HL-60 (cell line): ENCODE results near the gene CLTRN.

Source experiments
- DNase-seq, 2 experiments: peaks; one replicate each; pipeline ENCODE4 v3.0.0-alpha.2; 2010 to 2020; ENCODE audit warnings: low read depth in 1 of 2, low spot score in 1 of 2
- H3K27ac ChIP-seq: fragments of 250-450 bp; sonication (Bioruptor Pico); replicated peaks from 2 replicates; pipeline ENCODE4 v1.5.1; 2020; ENCODE audit warnings: mild to moderate bottlenecking, moderate library complexity
- H3K27me3 ChIP-seq: fragments of 250-450 bp; sonication (Bioruptor Pico); 2 replicates; pipeline ENCODE4 v1.5.1; 2021; ENCODE audit warnings: mild to moderate bottlenecking, moderate library complexity; ENCODE audit not compliant: insufficient read depth, poor library complexity, severe bottlenecking
- H3K4me3 ChIP-seq: replicated peaks from 2 replicates; pipeline ENCODE4 v1.5.1; 2011; ENCODE audit warnings: mild to moderate bottlenecking, control low read depth, low read length; ENCODE audit not compliant: insufficient read depth
- GABPA ChIP-seq: IDR thresholded peaks from 2 replicates; pipeline ENCODE4 v1.6.1; 2012; ENCODE audit warnings: low read depth
- POLR2AphosphoS5 ChIP-seq: IDR thresholded peaks from 2 replicates; pipeline ENCODE4 v1.6.1; 2012; ENCODE audit warnings: low read depth
- REST ChIP-seq: IDR thresholded peaks from 2 replicates; pipeline ENCODE4 v1.6.1; 2012; ENCODE audit warnings: low read depth; ENCODE audit not compliant: insufficient replicate concordance
- SPI1 ChIP-seq: IDR thresholded peaks from 2 replicates; pipeline ENCODE4 v1.6.1; 2012; ENCODE audit warnings: low read depth, mild to moderate bottlenecking, borderline replicate concordance
- TF ChIP-seq, protein P1 (sequence below): IDR thresholded peaks from one replicate; pipeline ENCODE4 v1.5.1; 2011; ENCODE audit warnings: low read length, control low read depth, inconsistent platforms; ENCODE audit not compliant: insufficient read depth

Gene CLTRN

DNA sequence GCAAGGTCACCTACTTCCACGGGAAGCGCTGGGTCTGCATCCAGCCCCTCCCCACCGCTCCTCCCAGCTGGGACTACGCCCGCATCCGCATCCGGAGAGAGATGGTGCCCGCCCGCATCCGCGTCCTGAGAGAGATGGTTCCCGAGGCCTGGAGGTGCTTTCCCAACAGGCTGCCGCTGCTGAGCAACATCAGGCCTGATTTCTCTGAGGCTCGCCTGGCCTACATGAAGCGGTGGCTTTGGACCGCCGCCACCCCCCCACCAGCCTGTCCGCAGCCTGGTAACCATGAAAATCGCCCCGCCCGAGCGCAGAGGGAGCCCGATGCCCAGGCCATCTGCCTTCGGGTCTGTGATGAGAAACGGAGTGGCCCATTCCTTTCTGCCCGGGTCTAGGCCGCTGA lies 18.1 kb downstream of the CLTRN start:
- TF ChIP-seq REST (no peak), POLR2AphosphoS5 (no peak), GABPA (no peak), SPI1 (no peak)
- TF ChIP-seq, protein P1, sequence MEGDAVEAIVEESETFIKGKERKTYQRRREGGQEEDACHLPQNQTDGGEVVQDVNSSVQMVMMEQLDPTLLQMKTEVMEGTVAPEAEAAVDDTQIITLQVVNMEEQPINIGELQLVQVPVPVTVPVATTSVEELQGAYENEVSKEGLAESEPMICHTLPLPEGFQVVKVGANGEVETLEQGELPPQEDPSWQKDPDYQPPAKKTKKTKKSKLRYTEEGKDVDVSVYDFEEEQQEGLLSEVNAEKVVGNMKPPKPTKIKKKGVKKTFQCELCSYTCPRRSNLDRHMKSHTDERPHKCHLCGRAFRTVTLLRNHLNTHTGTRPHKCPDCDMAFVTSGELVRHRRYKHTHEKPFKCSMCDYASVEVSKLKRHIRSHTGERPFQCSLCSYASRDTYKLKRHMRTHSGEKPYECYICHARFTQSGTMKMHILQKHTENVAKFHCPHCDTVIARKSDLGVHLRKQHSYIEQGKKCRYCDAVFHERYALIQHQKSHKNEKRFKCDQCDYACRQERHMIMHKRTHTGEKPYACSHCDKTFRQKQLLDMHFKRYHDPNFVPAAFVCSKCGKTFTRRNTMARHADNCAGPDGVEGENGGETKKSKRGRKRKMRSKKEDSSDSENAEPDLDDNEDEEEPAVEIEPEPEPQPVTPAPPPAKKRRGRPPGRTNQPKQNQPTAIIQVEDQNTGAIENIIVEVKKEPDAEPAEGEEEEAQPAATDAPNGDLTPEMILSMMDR: no peak
- no peaks in the 10 kb centered on the region for H3K27me3 ChIP-seq
- no peak for DNase-seq
- H3K27ac ChIP-seq: no peak overlapping the region
- no peak overlapping the region for H3K4me3 ChIP-seq

DNA sequence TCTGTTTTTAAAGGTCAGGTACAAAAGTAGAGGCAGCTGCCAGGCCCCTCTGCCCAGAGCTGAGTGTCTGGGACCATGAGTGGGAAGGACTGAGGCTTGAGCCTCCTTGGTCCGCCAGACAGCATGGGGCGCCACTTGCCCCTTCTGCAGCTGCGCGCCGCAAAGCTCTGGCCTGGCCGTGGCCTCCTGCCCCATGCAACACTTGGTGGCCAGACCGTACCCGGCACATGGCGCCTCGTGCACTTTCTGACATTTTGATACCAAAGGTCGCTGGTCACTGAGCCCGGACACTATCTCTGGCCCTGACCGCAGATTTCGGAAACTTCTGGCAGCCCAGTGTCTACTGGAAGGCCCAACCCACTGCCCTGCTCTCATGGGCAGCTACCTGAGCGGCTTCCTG lies 18.6 kb downstream of the CLTRN start:
- Histone ChIP-seq H3K27ac (no peak overlapping the region), H3K4me3 (no peak overlapping the region), H3K27me3 (no peaks in the 10 kb centered on the region)
- TF ChIP-seq, protein P1: no peak
- TF ChIP-seq REST: no peak
- TF ChIP-seq POLR2AphosphoS5: no peak
- no peak for TF ChIP-seq SPI1
- no peak for TF ChIP-seq GABPA
- DNase-seq: no peak

DNA sequence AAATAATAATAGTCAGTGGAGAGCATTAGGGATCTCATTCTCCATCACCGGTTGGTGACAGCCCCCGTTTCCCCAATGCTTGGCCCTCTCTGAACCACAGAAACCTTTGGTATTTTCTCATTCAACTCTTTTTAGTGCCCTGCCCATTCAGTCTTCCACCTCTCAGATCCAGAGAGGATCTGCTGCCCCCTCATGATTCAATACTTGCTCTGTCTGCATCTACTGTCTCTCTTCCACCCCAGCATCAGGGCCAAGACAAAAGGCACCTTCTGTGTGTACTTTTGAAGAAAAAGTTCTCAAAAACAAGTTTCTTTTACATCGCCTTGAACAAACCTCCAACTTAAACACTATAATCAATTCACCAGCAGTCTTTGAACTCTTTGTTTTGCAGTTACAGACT lies 19.3 kb downstream of the CLTRN start:
- Histone ChIP-seq H3K4me3 (no peak overlapping the region), H3K27me3 (no peaks in the 10 kb centered on the region), H3K27ac (no peak overlapping the region)
- TF ChIP-seq SPI1 (no peak), REST (no peak), GABPA (no peak), POLR2AphosphoS5 (no peak)
- TF ChIP-seq, protein P1: no peak
- no peak for DNase-seq
